Left cardiac atrium (tissue), 4 donors: Measurements from ENCODE around the gene COG8. TPM values are rescaled to one million over a fixed set of nuclear protein-coding genes. Genes with fewer than 3 reads are reported as not detected.

Experiments
- ATAC-seq, 2 donors: fragments of 200-7000 bp; cut with Tn5 transposase; one replicate each; pipeline ENCODE4 v1.9.1; 2020; ENCODE audit warnings: mild to moderate bottlenecking in 2 of 2, moderate library complexity in 2 of 2
- DNase-seq: peaks from one replicate; pipeline ENCODE4 v3.0.0-alpha.2; 2020
- intact Hi-C, 2 donors: fragments of 100-400 bp; cut with DNase I; formaldehyde crosslinking; loops; one replicate each; pipeline versions ENCODE4 v1.14.1 to v1.15.1; 2022 to 2023
- total RNA-seq, 2 donors: library from RNA; stranded (reverse); fragmentation: NEBNext Ultra II Directional; extraction: Animal tissue kit (Norgen Biotek cat#: 25700); gene quantifications; one replicate each; pipeline ENCODE4 v1.2.1, GENCODE V29; 2021
- donor health status: DM: no; HTN: yes; CAD: no.
- donor health status: DM: no; HTN: yes; CAD: no; lungs with severe emphysema.
- donor health status: DM: yes; HTN: yes; CAD: no.
- donor health status: Dilated cardiomyopathy.

Gene COG8
- total RNA-seq, 2 donors from 2014 or later: 20.5 to 21.9 TPM

- ATAC-seq: no peak
- no peak for DNase-seq
- intact Hi-C loops: no loop called here
Observed at GRCh38 chr16:69322343-69322742, 17.0 kb downstream of the COG8 start.

DNA sequence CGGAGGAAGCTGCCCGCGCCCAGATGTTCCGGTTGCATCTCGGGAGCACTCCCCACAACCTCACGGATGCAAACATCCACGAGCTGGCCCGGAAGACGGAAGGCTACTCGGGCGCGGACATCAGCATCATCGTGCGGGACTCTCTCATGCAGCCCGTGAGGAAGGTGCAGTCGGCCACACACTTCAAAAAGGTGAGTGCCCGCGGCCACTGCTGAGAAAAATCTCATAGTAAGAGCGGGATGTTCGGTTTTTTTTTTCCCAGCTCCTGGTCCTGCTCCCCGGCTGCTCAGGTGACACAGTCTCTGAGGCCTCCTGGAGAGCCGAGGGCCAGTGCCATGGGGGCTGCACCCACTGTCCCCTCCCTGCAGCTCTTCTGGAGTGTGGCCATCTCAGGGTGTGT is 18.3 kb downstream of the COG8 start:
- intact Hi-C loops: no loop called here
- no peak for ATAC-seq
- DNase-seq: no peak

- DNase-seq: no peak
- no peak for ATAC-seq
- intact Hi-C loops: no loop called here
Observed at GRCh38 chr16:69320740-69321073, 18.7 kb downstream of the COG8 start.

DNA sequence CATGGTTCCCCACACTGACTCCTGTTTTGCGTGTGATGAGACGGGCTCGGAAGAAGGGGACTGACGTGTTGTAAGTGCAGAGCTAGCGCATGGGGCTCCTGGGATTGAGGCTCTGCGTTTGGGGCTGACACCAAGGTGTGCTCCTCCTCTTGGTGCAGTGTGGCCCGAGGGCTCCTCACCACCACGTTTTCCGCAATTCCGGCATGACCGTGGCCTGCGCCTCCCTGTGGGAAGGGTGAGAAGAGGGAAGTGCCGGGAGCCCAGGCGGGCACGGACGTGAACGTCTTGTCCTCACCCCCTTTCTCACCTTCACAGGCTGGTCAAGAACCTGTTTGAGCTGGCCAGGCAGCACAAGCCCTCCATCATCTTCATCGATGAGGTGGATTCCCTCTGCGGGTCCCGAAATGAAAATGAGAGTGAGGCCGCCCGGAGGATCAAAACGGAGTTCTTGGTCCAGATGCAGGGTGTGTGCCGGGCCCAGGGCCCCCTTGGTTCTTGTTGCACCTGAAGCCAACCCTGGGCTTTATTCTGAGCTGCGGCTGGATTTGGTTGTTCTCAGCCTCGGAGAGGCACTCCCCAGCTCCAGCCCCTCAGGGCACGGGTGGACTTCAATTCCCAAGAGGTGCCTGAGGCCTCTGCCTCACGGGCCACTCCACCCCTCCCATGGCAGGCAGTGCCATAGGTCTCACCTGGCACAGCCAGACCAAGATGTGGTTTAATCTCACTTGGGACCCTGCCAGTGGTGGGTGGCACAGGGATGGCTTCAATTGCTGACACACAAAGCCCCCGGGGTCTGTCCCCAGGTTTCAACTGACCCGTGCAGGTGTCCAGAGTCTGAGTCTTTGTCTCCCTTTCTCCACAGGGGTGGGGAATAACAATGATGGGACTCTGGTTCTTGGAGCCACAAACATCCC is 19.3 kb downstream of the COG8 start:
- intact Hi-C loops: no loop called here
- DNase-seq (no peak), ATAC-seq (no peak)

GRCh38 chr16:69319381-69319780 is 20.0 kb downstream of the COG8 start:
- DNase-seq (no peak), ATAC-seq (no peak)
- intact Hi-C loops: no loop called here

GRCh38 chr16:69318911-69319289 is 20.5 kb downstream of the COG8 start:
- ATAC-seq: no peak
- no peak for DNase-seq
- intact Hi-C loops: no loop called here

GRCh38 chr16:69318177-69318910 is 21.0 kb downstream of the COG8 start:
- ATAC-seq (no peak), DNase-seq (no peak)
- intact Hi-C loops: no loop called here

GRCh38 chr16:69316595-69317034 is 22.7 kb downstream of the COG8 start:
- no peak for DNase-seq
- ATAC-seq: no peak

DNA sequence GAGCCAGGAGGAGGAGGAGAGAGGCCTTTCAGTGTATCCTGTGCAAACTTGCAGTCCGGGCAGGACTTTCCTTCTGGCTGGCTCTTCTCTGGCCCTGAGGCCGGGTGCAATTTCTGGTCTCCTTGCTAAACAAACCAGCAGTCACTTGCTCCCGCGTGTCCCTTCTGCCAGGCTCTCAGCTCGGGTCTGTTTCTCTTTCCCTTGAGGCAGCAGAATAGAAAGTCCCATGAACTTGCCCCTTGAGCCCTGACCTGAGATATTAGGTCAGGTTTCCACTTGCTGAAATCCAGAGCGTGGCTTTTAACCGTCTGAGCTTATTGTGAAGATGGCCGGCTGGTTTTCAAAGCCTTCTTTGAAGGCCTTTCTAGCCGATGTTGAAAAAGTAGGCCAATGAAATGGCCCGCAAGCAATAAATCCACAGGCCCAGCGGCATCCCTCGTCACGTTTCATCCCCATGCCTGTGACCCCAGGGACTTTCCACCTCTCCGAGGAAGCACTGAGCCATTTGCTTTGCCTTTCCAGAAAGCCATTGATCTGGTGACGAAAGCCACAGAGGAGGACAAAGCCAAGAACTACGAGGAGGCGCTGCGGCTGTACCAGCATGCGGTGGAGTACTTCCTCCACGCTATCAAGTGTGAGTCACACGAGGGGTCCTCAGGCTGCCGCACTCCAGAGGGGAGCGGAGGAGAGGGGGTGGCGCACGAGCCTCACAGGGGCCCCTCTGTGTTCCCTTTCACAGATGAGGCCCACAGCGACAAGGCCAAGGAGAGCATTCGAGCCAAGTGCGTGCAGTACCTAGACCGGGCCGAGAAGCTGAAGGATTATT is 23.7 kb downstream of the COG8 start:
- intact Hi-C loops: no loop called here
- no peak for DNase-seq
- ATAC-seq: no peak

More at GRCh38 chr16:69316595-69317034, 22.7 kb downstream of the COG8 start:
- intact Hi-C loops: no loop called here

DNA sequence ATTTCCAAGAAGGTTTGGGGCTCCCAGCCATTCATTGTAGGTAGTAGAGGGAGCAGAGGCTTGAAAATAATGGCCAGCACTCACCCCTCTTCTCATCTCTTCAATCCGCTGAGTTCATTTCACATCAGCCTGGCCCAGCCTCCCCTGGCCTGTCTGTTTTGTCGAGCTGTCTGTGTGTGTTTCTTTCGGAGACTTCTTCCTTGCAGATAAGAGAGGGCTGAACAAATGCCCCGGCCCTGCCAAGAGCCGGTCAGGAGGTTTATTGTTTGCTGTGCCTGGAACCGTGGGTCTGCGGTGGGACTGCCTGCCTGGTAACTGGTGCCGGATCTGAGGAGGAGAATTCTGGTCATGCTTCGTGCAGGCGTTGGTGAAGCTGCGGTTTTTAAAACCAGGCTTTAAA is 24.8 kb downstream of the COG8 start:
- intact Hi-C loops: no loop called here
- no peak for ATAC-seq
- DNase-seq: peak; percentile 51

- no peak for DNase-seq
- intact Hi-C loops: no loop called here
- ATAC-seq: no peak
Observed at GRCh38 chr16:69313469-69313868, 25.9 kb downstream of the COG8 start.

- DNase-seq (no peak), ATAC-seq (peak; percentile 63 to 68)
- intact Hi-C loops: no loop called here
Observed at GRCh38 chr16:69311533-69312387, 27.6 kb downstream of the COG8 start.

DNA sequence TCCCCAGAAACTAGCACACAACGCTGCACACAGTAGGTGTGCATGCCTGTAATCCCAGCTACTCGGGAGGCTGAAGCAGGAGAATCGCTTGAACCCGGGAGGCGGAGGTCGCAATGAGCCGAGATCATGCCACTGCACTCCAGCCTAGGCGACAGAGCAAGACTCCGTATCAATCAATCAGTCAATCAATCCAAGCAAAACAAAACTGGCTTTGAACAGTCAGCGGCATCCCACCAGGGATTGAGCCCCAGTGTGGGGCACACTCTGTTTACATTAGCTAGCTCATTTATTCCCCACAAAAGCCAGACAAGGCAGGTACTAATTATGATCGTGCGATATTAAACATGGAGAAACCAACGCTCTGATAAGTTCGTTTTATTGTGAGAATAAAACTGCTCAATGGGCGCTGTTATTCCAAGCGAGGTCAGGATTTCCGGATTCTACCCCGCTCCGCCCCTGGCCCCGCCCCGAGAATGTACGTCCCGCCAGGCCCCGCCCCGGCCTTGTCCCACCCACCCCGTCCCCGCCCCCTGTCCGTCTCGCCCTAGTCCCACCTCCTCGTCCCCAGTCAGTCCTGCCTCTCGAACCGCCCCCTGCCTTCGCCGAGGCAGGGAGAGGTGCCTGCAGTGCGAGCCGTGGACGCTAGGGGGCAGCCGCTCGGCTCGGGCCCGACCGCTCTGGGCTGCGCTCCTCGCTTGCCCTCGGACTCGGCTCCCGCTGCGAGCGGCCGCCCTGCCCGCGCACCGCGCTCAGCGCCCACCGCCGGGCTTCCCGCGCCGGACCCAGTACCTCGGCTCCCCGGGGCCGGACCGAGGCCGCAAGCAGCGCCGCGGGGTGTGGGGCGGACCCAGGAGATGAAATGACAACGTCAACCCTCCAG is 28.5 kb downstream of the COG8 start, which contains the start of gene VPS4A:
Gene VPS4A, plus strand, starts transcription at position 698 of the 880 bp plus-strand sequence. Its CDS starts 162 bp downstream, at position 860.
- peak; percentile 95 to 98 for ATAC-seq
- peak; percentile 96 for DNase-seq
- intact Hi-C loops: no loop called here

DNA sequence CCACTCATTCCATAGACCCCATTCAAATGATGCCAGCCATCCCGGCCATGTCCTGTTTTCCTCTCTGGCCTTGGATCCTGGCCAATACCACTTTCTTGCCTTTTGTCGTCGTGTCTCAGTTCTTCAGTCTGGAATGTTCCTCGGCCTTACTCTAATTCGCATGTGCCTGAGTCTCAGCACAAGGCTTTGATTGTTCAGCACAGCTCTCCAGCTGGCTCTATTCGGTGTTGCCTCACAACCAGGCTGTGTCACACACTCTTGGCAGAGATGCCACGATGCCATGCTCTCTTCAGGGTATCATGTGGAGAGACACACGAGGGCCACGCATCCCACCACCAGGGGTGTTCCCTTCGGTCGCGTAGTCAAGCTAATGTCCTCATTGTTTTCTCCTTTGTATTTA is 30.0 kb downstream of the COG8 start:
- ATAC-seq (no peak), DNase-seq (no peak)
- intact Hi-C loops: no loop called here

- intact Hi-C loops: no loop called here
- ATAC-seq (no peak), DNase-seq (no peak)
Observed at GRCh38 chr16:69307856-69308255, 31.5 kb downstream of the COG8 start.

DNA sequence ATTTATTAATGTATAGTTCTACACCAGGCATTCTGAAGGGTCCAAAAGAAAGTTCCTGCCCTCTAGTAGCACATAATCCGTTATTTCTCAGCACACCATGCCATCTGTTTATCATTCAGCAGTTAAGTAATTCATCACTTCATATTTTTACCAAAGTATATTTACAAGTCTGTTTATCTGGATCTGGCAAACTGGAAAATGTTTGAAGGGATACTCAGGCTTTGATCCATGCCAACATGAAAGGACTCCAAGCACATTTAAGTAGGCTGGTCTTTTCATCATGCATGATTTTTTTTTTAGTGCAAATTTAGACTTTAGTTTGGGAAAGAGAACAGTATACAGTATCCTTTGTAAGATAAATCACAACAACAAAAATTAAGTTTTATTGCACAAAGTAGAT is 32.3 kb downstream of the COG8 start:
- DNase-seq: no peak
- intact Hi-C loops: no loop called here
- no peak for ATAC-seq

DNA sequence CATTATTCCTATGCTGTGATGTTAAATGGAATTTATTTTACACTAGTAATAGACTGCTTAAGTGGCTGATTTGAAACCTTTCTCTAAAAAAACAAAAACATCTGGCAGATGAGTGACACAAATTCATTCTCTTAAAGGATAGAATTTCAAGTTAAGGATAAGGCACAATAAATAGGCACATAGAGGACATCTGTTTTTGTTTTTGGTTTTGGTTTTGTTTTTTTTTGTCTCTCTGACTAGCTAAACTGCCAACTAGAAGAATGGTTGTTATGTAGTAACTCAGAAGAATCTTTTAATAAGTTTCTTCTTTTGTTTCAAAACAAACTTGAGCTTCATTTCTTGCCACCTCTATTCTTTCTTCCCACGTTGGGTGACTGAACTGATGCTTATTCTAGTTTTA is 33.3 kb downstream of the COG8 start:
- DNase-seq (no peak), ATAC-seq (no peak)
- intact Hi-C loops: no loop called here

- no peak for ATAC-seq
- no peak for DNase-seq
- intact Hi-C loops: no loop called here
Observed at GRCh38 chr16:69302301-69302700, 37.1 kb downstream of the COG8 start.
